ENCODE results near the gene EVC. TPM values are rescaled to one million over a fixed set of nuclear protein-coding genes. Genes with fewer than 3 reads are reported as not detected.

EVC gene
- total RNA-seq, 1 donor from 2014 or later = 30.2 TPM

- TF ChIP-seq CTCF (IDR thresholded peaks at IDR 0.05; ENCODE audit: unreplicated experiment) = no peak
- H3K27me3 Mint-ChIP-seq = peaks cover 5% of the 10 kb centered on the region
Observed at GRCh38 chr4:5857199-5857598, 146.2 kb downstream of the EVC start.

DNA sequence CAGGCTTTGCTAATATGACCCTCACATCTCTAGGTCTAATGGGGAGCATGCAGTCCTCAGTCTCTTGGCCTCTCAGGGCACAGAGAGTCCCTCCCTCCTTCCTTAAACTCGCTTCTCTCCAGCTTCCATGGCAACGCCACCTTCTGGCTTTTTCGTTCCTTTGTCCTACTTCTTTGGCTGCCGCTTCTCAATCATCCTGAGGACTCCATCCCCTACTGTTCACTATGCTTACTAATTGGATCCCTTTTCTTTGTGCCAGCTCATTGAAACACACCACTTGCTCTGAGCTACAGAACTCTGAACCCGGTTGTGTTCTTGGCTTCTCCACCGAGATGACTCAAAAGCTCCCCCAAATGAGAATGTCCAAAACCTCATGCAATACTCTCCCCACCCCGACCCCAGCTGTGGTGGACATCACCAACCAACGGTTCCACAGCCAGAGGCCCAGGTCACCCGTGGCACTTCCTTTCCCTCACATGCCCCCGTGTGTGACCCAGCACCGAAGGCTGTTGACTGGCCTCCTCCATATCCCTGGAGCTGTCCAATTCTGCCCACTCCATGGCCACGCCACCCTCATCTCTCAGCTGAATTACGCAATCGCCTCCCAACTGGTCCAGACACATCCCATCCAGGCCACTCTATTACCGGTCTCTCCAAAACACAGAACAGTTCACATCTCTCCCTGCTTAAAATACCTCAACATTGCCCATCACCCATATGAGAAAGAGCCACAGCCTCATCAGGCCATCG is 147.2 kb downstream of the EVC start:
- no peaks in the 10 kb centered on the region for H3K36me3 Mint-ChIP-seq (ENCODE audit: insufficient read depth)
- no peaks in the 10 kb centered on the region for H3K9me3 Mint-ChIP-seq (ENCODE audit: low read depth)
- H3K27ac Mint-ChIP-seq = no peak overlapping the region
- no peaks in the 10 kb centered on the region for H3K4me1 Mint-ChIP-seq (ENCODE audit: low read depth)
- H3K27me3 Mint-ChIP-seq = no peaks in the 10 kb centered on the region
- no peak for TF ChIP-seq CTCF (IDR thresholded peaks at IDR 0.05; ENCODE audit: unreplicated experiment)
- H3K4me3 Mint-ChIP-seq (ENCODE audit: low read depth) = no peak overlapping the region
- no peak for DNase-seq (ENCODE audit: low spot score, unreplicated experiment)

More at GRCh38 chr4:5857199-5857598, 146.2 kb downstream of the EVC start:
- Mint-ChIP-seq H3K4me3 (ENCODE audit: low read depth) (no peak overlapping the region), H3K4me1 (ENCODE audit: low read depth) (no peaks in the 10 kb centered on the region), H3K9me3 (ENCODE audit: low read depth) (no peaks in the 10 kb centered on the region), H3K27ac (no peak overlapping the region), H3K36me3 (ENCODE audit: insufficient read depth) (no peaks in the 10 kb centered on the region)
- no peak for DNase-seq (ENCODE audit: low spot score, unreplicated experiment)

- no peak overlapping the region for H3K4me3 Mint-ChIP-seq (ENCODE audit: low read depth)
- no peak overlapping the region for H3K27ac Mint-ChIP-seq
- DNase-seq (ENCODE audit: low spot score, unreplicated experiment) = no peak
- no peaks in the 10 kb centered on the region for H3K9me3 Mint-ChIP-seq (ENCODE audit: low read depth)
- no peak for TF ChIP-seq CTCF (IDR thresholded peaks at IDR 0.05; ENCODE audit: unreplicated experiment)
- no peaks in the 10 kb centered on the region for H3K36me3 Mint-ChIP-seq (ENCODE audit: insufficient read depth)
- no peaks in the 10 kb centered on the region for H3K4me1 Mint-ChIP-seq (ENCODE audit: low read depth)
- H3K27me3 Mint-ChIP-seq = no peaks in the 10 kb centered on the region
Observed at GRCh38 chr4:5863461-5864113, 152.6 kb downstream of the EVC start.

Other genes starting within 250 kb of the EVC start
- 14.1 and 14.4 TPM in 2 replicates for gene EVC2, start 2.6 kb upstream of the EVC start, total RNA-seq
- 17.6 and 18.2 TPM in 2 replicates for gene CRMP1, start 181.9 kb downstream of the EVC start, total RNA-seq